Tibial nerve (tissue), 4 donors: ENCODE measurements around the gene LILRA1.

Experiments
- CTCF ChIP-seq, 5 experiments: fragments of 200-600 bp in 3 of 5; fragments of 450-650 bp in 2 of 5; sonication (generic) in 3 of 5; IDR thresholded peaks; one replicate each; pipeline ENCODE4 v1.5.1; 2016 to 2019; ENCODE audit warnings: antibody characterized with exemption in 5 of 5, mild to moderate bottlenecking in 3 of 5, moderate library complexity in 2 of 5
- EP300 ChIP-seq, 2 donors: sonication (generic); formaldehyde crosslinking; IDR thresholded peaks; one replicate each; pipeline ENCODE4 v1.6.1; 2017; ENCODE audit warnings: antibody characterized with exemption in 2 of 2, mild to moderate bottlenecking in 1 of 2
- POLR2A ChIP-seq, 2 donors: fragments of 450-650 bp; IDR thresholded peaks; one replicate each; pipeline ENCODE4 v1.6.1; 2017; ENCODE audit warnings: antibody characterized with exemption in 2 of 2, mild to moderate bottlenecking in 2 of 2, moderate library complexity in 2 of 2

- TF ChIP-seq CTCF (IDR thresholded peaks at IDR 0.05) (no peak), POLR2A (IDR thresholded peaks at IDR 0.05) (no peak), EP300 (IDR thresholded peaks at IDR 0.05) (no peak)
Measured at GRCh38 chr19:54548806-54549205, 44.6 kb upstream of the LILRA1 start.
